GM18867 (cell line): Measurements from ENCODE around the gene OVOL3.

Source experiments
- ATAC-seq: cut with Tn5 transposase; IDR thresholded peaks from one replicate; pipeline ENCODE4 v1.9.1; 2021; ENCODE audit warnings: mild to moderate bottlenecking, moderate library complexity; ENCODE audit not compliant: unreplicated experiment

The OVOL3 gene

DNA sequence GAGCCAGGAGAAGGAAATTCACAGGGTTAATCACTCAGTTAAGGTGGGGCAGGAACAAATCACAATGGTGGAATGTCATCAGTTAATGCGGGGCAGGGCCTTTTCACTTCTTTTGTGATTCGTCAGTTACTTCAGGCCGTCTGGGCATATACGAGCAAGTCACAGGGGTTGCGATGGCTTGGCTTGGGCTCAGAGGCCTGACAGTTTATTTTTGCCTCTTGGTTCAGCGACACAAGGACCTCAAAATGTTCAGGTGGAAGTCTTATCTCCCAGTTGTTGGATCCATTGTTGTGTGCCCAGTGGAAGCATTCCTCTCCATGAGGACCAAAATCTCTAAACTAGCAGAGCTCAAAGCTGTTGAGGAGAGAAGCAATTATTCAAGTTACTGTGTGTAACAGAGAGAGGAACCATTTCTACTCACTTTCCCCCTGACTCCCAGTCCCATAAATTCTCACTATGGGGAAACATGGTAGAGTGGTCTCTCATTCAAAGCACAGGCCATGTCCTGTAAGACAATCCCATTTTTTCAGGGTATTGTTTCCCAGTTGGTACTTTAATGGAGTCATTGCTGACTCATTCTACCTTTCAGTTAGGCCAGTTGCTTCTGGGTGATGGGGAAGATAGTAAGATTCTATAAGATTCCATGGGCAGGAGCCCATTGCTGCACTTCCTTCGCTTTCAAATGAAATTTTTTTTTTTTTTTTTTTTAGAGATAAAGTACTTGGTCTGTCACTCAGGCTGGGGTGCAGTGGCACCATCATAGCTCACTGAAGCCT lies 50.1 kb downstream of the OVOL3 start:
- no peak for ATAC-seq
